ENCODE results near the gene KCNH4.

DNA sequence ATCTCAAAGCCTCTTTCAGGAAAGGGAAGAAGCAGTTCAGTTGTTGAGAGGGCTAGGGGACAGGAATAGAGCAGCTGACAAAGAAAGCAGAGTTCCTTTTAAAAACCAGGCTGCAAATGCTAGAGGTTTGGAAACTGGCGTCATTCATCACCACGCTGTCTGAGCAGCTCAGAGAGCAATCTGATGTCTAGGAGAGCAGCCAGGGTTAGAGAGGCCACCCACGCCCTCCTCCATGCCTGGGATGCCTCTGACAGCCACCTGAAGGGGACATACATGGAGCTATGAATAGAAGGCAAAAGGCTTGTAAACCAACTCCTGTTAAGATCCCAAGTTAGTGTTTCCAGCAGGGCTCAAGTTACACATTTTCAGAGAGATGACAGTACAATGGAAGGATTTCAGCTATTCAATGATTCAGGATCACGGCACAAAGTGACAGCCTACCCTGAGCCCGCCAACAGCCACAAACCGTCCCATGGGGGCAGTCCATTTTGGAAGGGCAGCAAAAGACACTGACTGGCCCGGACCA is 38.5 kb downstream of the KCNH4 start:
- TF ChIP-seq, protein P1, sequence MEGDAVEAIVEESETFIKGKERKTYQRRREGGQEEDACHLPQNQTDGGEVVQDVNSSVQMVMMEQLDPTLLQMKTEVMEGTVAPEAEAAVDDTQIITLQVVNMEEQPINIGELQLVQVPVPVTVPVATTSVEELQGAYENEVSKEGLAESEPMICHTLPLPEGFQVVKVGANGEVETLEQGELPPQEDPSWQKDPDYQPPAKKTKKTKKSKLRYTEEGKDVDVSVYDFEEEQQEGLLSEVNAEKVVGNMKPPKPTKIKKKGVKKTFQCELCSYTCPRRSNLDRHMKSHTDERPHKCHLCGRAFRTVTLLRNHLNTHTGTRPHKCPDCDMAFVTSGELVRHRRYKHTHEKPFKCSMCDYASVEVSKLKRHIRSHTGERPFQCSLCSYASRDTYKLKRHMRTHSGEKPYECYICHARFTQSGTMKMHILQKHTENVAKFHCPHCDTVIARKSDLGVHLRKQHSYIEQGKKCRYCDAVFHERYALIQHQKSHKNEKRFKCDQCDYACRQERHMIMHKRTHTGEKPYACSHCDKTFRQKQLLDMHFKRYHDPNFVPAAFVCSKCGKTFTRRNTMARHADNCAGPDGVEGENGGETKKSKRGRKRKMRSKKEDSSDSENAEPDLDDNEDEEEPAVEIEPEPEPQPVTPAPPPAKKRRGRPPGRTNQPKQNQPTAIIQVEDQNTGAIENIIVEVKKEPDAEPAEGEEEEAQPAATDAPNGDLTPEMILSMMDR (conservative IDR thresholded peaks at IDR 0.05; ENCODE audit: low read length): no peak
- no peak for TF ChIP-seq EZH2phosphoT487 (IDR thresholded peaks at IDR 0.05; ENCODE audit: borderline replicate concordance, low read depth, low read length)

Measured in OCI-LY7 (cell line).